Endothelial cell (in vitro differentiated cells): ENCODE measurements around the gene WNT2B. TPM values are rescaled to one million over a fixed set of nuclear protein-coding genes. Genes with fewer than 3 reads are reported as not detected.

Experiments used
- DNase-seq: peaks from one replicate; pipeline ENCODE4 v3.0.0; 2021; ENCODE audit warnings: low spot score
- H3K27ac Mint-ChIP-seq: one replicate; pipeline ENCODE4 v1.8.0; 2021; ENCODE audit warnings: mixed read lengths, inconsistent platforms; ENCODE audit not compliant: unreplicated experiment
- H3K27me3 Mint-ChIP-seq: one replicate; pipeline ENCODE4 v1.8.0; 2021; ENCODE audit warnings: mild to moderate bottlenecking, moderate library complexity, mixed read lengths, inconsistent platforms; ENCODE audit not compliant: unreplicated experiment
- H3K36me3 Mint-ChIP-seq: one replicate; pipeline ENCODE4 v1.8.0; 2021; ENCODE audit warnings: mild to moderate bottlenecking, low read depth, mixed read lengths, inconsistent platforms; ENCODE audit not compliant: unreplicated experiment
- H3K4me1 Mint-ChIP-seq: one replicate; pipeline ENCODE4 v1.8.0; 2021; ENCODE audit warnings: mild to moderate bottlenecking, mixed read lengths, inconsistent platforms; ENCODE audit not compliant: unreplicated experiment
- H3K4me3 Mint-ChIP-seq: one replicate; pipeline ENCODE4 v1.8.0; 2021; ENCODE audit warnings: mild to moderate bottlenecking, mixed read lengths, inconsistent platforms; ENCODE audit not compliant: unreplicated experiment
- H3K9me3 Mint-ChIP-seq: one replicate; pipeline ENCODE4 v1.8.0; 2021; ENCODE audit warnings: mixed read lengths, inconsistent platforms; ENCODE audit not compliant: unreplicated experiment
- long read RNA-seq: library from polyadenylated mRNA; unstranded; transcript quantifications from one replicate; pipeline ENCODE4 v2.0.0, GENCODE V29; 2020; ENCODE audit not compliant: unreplicated experiment
- total RNA-seq: library from RNA; stranded (reverse); fragmentation: NEBNext Ultra II Directional; extraction: Animal tissue kit (Norgen Biotek cat#: 25700); gene quantifications from one replicate; pipeline ENCODE4 v1.2.1, GENCODE V29; 2021; ENCODE audit not compliant: unreplicated experiment
- TF ChIP-seq, protein P1 (sequence below): fragments of 200-600 bp; sonication (generic); IDR thresholded peaks from one replicate; pipeline ENCODE4 v1.5.0; 2021; ENCODE audit warnings: antibody characterized with exemption; ENCODE audit not compliant: unreplicated experiment

The WNT2B gene
- total RNA-seq, result 1.3 TPM
- long read RNA-seq, result 0 reads

DNA sequence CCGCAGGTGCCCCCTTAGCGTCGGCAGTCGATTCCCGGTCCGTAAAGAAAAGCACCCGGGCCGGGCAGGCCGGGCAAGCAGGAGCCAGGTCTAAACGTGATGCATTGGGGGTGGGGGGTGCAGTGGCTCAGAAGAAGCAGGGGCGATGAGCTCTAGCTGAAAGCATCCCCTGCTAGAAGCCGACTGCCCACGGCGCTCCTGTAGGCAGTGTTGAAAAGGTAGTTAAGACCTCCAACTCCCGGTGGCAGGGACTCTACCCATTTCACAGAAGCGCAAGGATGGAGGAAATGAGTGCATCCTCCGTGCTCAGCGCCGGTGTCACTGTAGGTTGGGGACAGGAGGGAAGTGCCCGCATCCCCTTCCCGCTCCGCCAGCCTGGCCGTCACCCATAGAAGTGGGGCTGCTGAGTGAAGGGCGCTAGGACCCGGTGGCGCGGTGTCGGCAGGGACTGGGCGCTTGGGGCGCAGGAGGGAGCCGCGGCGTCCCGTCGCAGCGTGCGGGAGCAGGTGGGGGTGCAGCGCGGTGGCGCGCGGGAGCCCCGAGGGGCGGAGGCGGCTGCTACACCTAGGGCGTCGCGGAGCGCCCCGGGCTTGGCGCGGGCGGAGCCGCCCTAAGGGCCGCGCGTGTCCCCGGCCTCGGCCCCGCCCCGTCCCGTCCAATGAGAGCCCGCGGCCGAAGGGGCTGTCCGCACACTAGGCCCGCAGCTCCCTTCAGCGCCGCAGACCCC, at the start of gene WNT2B:
TSS of gene WNT2B (plus strand) at position 688 of the 727 bp plus-strand sequence. CDS start 298 bp downstream, outside the sequence.
- peak within 1 kb of the TSS; percentile 24 for H3K27ac Mint-ChIP-seq
- H3K9me3 Mint-ChIP-seq, result no peaks in the 10 kb centered on the region
- TF ChIP-seq, protein P1, sequence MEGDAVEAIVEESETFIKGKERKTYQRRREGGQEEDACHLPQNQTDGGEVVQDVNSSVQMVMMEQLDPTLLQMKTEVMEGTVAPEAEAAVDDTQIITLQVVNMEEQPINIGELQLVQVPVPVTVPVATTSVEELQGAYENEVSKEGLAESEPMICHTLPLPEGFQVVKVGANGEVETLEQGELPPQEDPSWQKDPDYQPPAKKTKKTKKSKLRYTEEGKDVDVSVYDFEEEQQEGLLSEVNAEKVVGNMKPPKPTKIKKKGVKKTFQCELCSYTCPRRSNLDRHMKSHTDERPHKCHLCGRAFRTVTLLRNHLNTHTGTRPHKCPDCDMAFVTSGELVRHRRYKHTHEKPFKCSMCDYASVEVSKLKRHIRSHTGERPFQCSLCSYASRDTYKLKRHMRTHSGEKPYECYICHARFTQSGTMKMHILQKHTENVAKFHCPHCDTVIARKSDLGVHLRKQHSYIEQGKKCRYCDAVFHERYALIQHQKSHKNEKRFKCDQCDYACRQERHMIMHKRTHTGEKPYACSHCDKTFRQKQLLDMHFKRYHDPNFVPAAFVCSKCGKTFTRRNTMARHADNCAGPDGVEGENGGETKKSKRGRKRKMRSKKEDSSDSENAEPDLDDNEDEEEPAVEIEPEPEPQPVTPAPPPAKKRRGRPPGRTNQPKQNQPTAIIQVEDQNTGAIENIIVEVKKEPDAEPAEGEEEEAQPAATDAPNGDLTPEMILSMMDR, result no peak
- peaks cover 28% of the 10 kb centered on the region for H3K4me1 Mint-ChIP-seq
- DNase-seq, result no peak
- peak within 1 kb of the TSS; percentile 56 for H3K4me3 Mint-ChIP-seq
- peaks cover 7% of the 10 kb centered on the region for H3K36me3 Mint-ChIP-seq
- H3K27me3 Mint-ChIP-seq, result peaks cover 26% of the 10 kb centered on the region

DNA sequence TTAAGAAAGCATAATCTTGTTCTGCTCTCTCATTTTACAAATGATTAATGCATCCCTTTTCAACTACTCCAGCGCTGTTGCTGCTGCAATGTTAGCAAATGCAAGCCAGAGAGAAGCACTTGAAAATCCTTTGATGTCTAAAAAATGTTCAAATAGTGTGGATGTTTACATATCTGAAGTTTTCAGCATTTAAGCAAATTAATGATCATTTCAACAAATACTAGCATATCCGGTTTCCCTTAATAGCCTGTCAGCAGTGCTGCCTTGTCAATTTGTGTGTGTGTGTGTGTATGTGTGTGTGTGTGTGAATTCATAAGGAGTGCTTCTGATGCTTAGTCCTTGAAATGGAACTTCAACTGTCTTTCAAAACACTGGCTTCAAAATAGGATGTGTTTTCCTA, 48.1 kb upstream of the WNT2B start:
- H3K4me1 Mint-ChIP-seq, result peaks cover 13% of the 10 kb centered on the region
- TF ChIP-seq, protein P1, result no peak
- peaks cover 22% of the 10 kb centered on the region for H3K36me3 Mint-ChIP-seq
- no peaks in the 10 kb centered on the region for H3K9me3 Mint-ChIP-seq
- no peak overlapping the region for H3K27ac Mint-ChIP-seq
- DNase-seq, result no peak
- H3K27me3 Mint-ChIP-seq, result peaks cover 7% of the 10 kb centered on the region
- no peak overlapping the region for H3K4me3 Mint-ChIP-seq

DNA sequence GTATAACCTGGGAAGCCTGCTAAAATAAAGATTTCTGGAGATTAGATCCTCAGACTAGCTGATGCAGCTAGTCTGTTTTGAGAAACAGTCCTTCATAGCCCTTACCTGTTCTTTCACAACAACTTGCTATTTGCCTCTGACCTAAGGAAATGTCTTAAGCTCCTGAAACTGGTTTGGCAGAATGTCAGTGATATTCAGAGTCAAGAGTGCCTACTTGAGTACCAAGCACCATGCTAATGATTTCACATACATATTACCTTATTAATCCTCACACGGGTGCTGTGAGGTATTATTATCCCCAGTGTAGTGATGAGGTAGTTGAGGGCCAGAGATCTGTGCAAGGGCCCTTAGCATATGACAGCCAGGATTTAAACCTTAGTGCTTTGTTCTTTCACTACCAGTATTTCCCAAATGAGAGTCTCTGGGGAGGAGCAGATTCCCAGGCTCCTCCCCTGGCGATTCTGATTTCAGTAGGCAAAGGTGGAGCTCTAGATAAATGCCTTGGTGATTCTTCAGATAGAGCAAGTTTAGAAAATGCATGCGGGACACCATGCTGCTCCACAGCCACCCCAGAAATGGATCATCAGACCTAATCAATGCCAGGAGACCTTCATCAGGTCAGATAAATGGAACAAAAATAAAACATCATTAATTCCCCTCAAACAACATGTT, 47.4 kb upstream of the WNT2B start:
- Mint-ChIP-seq H3K36me3 (peaks cover 15% of the 10 kb centered on the region), H3K27ac (no peak overlapping the region), H3K9me3 (no peaks in the 10 kb centered on the region), H3K4me1 (peaks cover 18% of the 10 kb centered on the region), H3K27me3 (peaks cover 7% of the 10 kb centered on the region), H3K4me3 (no peak overlapping the region)
- TF ChIP-seq, protein P1, result no peak
- no peak for DNase-seq

DNA sequence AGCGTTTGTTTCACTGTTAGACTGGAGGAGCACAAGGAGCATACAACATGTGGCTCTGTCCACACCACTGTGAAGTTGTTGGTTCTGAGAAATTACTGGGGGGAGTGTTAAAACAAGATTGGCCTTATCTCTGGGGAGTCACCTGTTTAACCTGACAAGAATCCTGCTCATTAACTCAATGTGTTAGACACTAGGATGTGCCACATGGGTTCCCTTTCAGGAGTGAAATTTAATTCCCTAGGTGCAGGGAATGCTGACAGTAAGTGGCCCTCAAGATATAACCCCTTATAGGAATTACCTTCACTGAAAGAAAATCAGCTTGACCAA, 45.8 kb upstream of the WNT2B start:
- TF ChIP-seq, protein P1, result no peak
- DNase-seq, result no peak
- Mint-ChIP-seq H3K27me3 (peaks cover 13% of the 10 kb centered on the region), H3K9me3 (no peaks in the 10 kb centered on the region), H3K27ac (no peak overlapping the region), H3K4me1 (peaks cover 26% of the 10 kb centered on the region), H3K36me3 (peaks cover 5% of the 10 kb centered on the region), H3K4me3 (no peak overlapping the region)

DNA sequence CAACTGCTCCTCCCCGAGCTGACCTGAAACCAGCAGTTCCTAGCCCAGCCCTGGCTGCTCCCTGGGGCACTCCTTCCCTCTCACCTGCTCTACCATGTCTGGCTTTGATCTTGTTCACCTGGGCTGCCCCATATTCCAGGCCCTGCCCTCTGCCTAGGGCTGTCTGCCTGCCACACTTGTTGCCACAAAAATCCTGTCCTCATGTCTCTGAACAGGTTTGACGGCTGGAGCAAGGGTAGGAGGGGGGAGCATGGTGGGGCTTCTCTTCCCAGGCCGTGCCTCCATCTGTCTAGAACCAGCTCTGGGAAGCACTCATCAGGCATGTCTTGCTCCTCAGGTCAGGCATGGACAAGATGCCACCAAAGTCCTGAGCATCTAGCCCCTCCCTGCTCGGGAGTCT, 44.3 kb upstream of the WNT2B start:
- no peak overlapping the region for H3K27ac Mint-ChIP-seq
- peaks cover 26% of the 10 kb centered on the region for H3K4me1 Mint-ChIP-seq
- H3K36me3 Mint-ChIP-seq, result peaks cover 5% of the 10 kb centered on the region
- H3K4me3 Mint-ChIP-seq, result no peak overlapping the region
- TF ChIP-seq, protein P1, result no peak
- no peak for DNase-seq
- H3K9me3 Mint-ChIP-seq, result no peaks in the 10 kb centered on the region
- peaks cover 14% of the 10 kb centered on the region for H3K27me3 Mint-ChIP-seq
